Non-pigmented ciliary epithelial cell (primary cell): ENCODE data around the gene BMPR1A.

ENCODE experiments used
- DNase-seq: peaks from one replicate; pipeline ENCODE4 v3.0.0-alpha.2; 2010; ENCODE audit warnings: low read depth

Gene BMPR1A

DNA sequence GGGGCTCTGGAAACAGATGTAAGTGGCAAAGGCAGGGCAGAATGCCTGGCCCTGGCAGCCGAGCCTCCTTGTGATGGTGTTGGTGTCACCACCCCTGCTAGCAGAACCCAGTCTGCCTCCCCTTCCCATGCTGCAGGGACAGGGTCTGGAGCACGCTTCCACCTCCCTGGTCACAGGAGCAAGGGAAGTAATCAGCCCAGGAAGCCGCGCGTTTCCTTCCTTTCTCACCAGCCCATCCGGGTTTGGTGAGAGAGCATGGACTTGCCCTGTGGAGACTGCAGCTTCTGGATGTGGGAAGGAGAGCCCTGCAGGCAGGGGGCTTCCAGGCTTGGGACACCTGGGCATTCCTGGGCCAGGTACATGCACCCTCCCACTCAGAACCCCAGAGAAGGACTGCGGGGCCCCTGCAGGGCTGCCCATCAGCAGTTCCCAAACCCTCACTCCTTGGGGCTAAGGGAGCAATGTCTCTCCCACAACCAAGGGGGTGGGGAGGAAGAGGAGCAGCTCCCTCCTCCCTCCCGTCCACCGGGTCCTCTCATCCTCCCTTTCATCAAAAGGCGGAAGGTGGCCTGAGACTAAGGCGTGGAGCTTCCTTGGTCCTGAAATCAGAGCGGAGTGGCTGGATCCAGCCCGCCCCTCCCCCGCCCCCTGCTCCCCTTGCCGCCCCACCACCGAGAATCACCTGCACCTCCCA lies 199.2 kb downstream of the BMPR1A start:
- no peak for DNase-seq

DNA sequence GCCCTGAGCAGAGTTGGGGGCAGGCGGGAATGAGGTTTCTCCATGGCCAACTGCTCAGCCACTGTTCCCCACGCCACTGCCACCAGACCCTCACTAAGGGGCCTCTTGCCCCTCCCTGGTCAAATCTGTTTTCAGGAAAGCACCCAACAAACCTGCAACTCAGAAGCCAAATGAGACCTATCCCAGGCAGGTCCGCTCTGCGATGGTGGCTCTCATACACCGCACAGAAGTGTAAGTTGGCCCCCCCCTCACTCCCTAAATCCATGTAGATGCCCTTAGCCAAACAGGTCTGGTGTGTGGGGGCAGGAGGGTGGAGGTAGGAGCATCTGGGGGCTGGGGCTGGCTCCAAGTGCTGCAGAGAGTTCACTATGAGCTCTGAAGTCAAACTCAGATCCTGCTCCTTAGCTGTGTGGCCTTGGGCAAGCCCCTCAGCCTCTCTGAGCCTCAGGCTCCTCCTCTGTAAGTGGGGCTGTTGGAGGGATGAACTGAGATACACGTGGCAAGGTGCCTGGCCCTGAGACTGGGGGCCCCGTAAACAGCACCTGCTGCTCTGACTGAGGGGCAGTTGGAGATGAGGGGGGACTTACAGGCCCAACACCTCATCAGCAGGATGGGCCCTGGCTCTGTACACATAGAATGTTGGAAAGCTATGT lies 199.9 kb downstream of the BMPR1A start:
- DNase-seq = no peak

DNA sequence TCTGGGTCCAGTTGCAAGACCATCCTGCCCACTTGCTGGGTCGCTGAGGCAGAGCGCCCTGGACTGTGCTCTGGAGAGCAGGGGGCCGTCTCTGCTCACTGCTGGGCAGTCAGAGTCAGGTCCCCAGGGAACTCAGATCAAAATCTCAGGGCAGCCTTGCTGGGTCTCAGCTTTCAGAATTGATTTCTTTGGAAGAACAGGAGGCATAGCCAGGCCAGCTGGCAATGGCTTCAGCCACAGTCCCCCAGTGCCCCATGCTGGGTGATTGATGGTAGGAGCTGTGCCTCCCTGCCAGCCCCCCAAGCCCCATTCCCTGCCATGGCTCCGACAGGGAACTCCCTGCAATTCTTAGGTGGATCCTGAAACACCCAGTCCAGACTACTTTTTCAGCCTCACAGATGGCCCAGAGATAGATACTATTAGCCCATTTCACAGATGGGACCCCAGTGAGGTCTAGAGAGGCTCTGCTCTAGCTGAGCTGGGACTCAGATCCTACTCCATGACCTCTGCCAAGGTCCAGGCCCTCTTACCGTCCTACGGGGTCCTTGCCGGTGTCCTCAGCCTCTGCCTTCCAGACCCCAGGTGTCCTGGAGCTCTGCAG lies 200.5 kb downstream of the BMPR1A start:
- DNase-seq = no peak

DNA sequence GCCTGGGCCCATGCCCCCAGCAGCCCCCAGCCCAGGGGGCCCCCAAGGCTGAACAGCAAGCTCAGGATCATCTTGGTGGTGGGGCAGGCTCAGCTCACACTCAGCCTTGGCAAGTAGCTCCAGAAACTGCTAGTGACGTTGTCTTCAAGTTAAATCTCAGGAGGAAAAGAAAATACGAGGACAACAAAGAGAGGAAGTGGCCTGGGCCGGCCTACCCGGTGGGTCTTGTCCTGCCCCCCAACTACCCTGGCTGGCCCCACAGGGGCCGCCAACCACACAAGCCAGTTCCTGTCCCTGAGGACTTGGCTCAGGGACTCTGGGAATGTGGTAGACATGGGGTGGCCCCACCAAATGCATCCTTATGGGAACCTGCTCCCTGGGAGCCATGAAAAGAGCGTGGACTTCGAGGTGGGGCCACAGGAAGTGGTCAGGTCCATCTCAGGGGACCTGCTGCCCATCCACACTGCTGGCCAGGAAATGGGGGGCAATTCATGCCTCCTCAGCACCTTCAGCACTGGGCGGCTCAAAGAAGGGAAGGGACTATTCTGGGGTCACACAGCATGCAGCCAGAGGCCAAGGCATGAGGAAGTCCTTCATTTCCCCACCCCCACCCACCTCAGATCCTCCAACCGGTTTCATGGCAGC lies 201.2 kb downstream of the BMPR1A start, which contains the start of gene MMRN2:
MMRN2 (minus strand) TSS at position 145 of the 645 bp plus-strand sequence; CDS start at position 71, 74 bp downstream.
- DNase-seq = no peak

DNA sequence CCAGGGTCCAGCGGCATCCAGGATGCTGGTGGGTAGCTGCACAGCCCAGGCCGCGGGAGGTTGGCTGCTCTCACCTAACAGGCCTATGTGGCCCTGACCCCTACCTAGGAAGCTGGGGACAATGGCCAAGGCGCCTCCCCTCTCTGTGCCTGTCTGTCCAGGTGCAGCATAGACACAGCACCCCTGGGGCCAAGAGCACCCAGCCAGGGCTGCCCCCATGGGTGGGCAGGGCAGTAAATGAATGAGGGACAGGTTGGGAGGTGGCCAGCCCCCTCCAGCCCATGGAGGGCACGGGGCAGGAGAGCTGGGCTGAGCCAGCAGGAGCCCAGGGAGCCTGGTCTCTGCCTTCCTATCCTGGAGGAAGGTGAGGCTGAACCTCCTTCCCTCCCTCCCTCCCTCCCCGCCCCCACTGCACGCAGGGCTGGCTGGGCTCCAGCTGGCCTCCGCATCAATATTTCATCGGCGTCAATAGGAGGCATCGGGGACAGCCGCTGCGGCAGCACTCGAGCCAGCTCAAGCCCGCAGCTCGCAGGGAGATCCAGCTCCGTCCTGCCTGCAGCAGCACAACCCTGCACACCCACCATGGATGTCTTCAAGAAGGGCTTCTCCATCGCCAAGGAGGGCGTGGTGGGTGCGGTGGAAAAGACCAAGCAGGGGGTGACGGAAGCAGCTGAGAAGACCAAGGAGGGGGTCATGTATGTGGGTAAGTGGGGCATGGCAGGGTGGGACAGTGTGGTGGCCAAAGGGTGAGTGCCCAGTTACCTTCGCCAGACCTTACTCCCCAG lies 201.9 kb downstream of the BMPR1A start, which contains the start of gene SNCG:
SNCG (plus strand) TSS at position 484 of the 785 bp plus-strand sequence; CDS start at position 583, 99 bp downstream.
- no peak for DNase-seq

DNA sequence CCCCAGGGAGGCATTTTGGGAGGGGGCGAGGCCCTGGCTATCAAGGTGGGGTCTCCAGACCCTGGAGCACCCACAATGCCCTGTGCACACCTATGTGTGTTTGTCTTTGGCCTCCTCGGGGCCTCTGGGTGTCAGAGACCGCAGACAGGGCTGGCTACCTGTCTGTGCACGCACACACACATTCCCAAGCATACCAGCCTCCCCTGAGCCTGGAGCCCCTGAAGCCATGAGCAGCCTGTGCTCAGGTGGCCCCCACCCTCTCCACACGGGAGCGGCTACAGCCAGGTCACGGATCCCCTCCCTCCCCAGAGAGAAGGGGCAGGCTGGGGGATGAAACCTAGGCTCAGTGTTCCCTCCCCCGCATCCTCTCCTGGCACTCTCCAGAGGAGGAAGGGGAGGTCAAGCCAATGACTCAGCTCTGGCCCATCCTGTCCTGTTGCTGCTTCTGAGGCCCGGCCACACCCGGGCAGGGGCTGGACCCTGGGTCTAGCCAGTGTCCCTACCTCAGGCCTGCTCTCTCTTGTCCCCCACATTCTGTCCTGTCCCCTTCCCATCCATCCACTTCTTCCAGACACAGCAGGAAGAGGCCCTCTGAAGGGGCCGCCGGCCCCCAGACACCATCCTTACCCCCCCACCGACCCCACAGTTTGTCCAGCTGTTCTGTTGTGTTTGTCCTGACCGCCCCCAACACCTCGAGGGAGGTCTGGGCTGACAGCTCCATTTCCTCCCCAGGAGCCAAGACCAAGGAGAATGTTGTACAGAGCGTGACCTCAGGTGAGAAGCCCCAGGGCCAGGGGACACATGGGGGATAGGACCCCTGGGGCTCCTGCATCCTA lies 202.7 kb downstream of the BMPR1A start:
- DNase-seq = no peak

DNA sequence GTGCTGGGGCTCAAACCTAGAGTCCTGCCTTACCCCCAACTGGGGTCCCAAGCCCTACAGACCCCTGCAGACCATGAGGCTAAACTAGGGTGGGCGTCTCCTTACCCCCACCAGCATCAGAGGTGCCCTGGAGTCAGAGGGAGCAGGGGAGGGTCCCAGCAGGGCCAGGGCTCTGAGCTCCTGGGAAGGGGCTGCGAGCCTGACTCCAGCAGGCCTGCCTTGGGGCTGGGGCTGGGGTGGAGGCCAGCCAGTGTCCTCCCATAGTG lies 203.3 kb downstream of the BMPR1A start:
- DNase-seq = no peak

DNA sequence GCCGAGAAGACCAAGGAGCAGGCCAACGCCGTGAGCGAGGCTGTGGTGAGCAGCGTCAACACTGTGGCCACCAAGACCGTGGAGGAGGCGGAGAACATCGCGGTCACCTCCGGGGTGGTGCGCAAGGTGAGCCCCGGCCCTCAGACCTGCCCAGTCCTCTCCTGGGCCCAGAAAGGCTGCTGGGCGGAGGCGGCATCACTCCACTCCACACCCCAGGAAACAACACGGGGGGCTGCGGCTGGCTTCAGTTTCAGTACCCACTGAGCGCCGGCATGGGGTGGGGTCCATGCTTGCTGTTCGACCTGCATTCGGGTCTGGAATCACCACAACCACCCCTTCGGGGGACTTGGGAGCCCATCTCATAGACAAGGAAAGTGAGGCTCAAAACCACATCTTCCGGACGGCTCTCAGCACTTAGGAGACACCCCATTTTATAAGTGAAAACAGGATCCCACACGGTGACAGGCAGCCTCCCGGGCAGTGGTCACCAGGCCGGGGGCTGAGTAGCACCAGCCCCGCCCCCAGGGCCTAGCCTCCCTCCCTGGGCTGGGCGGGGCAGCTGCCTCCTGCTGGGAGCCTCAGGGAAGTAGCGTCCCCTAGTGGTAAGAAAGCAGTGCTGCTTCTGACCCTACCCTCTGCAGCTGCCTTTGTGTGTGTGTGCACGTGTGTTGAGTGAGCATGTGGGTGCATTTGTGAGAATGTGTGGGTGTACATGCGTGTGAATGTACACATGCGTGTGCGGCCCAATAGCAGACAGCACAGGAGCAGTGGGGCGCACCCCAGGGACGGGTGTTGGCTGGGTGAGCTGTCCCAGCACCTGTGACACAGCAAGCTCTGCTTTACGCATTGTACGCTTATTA lies 203.8 kb downstream of the BMPR1A start:
- DNase-seq = no peak

DNA sequence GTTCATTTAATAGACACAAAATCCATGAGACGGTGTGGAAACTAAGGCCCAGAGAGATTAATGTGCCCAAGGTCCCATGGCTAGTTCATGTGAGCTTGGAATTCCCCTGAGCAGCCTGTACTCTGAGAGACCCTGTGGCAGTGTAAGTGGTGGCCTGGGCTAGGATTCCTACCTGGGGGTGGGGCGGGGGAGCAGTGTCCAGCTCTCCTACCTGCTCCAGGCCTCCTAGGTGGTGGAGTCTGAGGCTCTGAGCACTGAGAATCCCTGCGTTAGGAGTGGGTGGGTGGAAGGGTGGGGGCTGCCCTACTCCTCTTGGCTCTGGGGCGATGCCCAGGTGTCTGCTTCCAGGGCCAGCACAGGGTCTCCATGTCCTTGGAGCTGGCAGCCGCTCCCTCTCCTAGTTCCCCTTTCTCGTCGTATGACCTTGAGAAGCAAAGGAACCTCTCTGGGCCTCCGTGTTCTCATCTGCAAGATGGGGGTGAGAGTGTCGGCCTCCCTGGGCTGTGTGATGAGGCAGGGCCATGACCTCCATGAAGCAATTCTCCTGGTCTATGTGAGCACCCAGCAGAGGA lies 204.5 kb downstream of the BMPR1A start:
- no peak for DNase-seq

DNA sequence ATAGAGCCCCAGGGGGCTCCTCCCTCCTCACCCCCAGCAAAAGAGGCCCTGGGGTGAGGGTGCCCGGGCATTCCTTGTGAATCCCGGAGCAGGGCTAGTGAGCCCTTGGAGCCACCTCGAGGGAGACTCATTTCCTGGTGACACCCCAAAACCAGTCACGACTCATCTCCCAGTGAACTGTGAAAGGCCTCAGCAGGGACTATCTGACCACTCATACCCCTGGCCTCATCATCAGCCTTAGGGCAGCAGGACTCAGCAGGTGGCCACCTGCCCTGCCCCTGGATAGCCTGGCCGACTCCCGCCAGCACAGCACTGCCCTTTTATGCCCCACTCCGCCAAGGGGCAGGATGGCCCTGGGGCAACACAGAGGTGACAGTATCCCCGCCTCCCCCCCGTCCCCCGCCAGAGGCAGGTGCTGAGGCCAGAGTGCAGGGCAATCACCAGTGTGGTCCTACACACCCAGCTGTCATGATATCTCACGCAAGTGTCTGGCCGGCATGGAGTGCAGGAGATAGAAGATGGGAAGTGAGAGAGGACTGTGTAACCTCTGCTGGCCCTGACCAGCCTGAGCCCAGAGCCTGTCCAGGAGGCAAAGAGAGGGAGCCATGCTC lies 205.2 kb downstream of the BMPR1A start:
- DNase-seq = no peak

DNA sequence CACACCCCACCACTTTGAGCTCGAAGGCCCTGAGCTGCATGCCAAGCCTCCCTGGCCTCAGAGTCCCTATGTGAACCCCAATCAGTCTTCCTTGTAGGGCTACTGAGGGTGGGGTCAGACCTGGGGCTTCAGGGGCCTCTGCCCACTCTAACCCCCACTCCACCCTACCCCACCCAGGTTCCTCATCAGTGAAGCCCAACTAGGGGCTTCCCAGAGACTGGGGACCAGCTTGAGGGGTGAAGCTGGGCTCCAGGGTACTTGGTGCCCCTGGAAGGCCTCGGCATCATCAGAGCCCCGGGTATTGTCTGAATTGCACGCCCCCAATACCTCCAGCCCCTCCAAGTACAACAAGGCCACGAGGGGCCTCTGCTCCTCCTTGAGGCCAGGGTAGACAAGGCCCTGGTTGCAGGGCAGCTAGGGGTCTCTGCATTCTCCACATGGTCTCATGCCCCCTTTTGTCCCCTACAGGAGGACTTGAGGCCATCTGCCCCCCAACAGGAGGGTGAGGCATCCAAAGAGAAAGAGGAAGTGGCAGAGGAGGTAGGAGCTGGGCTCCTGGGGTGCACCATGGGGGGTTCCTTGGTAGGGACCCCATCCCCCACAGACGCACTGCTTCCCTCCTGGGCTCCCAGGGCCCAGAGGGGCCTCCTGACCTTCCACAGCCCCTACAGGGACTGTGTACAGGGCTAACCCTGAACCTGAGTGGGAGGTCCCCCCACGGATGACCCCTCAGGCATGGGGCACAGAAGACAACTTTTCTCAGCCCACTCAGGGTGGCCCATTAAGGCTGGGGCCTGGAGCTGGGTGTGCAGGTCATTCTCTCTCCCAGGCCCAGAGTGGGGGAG lies 205.9 kb downstream of the BMPR1A start:
- DNase-seq = no peak

DNA sequence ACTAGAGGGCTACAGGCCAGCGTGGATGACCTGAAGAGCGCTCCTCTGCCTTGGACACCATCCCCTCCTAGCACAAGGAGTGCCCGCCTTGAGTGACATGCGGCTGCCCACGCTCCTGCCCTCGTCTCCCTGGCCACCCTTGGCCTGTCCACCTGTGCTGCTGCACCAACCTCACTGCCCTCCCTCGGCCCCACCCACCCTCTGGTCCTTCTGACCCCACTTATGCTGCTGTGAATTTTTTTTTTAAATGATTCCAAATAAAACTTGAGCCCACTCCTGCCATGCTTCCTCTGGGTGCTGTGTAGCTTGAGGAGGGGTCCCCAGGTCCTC lies 206.5 kb downstream of the BMPR1A start:
- no peak for DNase-seq

DNA sequence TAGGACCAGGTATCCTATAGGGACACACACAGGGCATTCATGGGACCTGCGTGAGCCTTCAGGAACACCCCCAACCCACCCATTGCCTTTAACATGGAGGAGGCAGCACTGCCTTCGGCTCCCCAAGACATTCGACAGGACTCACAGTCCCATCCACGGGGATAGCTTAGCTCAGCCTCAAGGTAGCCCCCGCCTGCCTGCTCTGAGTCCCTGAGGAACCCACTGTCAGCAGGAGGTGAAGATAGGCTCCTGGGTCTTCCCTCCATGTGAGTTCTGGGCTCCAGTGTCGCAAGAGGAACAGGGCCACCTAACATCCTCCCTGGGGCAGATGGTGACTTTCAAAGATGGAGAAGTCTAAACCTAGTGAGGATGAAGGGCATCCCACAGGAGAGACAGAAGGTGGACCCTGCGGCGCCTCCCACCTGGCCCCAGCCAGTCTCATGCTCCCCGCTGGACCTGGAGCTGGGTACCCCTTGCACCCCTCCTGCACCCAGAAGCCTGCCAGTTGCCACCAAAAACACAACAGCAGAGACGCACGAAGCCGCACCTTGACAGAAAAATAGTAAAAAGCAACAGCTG lies 207.0 kb downstream of the BMPR1A start:
- no peak for DNase-seq

DNA sequence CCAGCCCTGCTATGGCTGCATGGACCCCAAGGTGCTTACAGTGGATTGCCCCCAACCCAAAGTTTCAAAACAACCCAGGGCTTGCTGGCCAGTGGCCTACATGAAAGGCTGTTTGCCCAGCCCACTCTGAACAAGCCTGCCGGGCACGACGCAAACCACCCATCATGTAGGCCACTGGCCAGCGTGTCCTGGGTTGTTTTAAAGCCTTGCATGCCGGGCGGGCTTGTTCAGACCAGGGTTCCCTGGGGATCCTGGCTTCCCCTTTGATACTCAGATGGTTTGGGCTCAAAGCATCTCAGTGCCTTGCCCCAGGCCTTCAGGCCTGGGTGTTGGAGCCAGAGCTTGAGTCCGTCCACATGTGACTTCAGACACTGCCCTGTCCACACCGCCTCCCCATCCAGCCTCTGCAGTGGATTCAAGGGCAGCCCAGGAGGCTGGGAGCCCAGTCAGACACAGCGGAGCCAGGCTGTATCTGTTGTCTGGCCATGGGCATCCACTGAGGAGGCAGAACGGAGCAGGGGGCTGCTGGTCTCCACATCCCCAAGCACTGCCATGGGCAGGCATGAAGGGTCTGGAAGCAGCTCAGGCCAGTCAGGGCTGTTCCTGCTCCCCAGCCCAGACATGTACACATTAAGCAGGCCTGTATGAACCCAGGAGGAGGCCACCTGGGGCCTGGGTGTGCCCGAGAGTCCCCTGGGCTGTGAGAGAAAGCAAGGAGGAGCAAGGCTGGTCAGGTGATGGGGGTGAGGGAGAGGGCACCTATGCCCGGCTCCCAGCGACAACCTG lies 207.8 kb downstream of the BMPR1A start:
- no peak for DNase-seq

DNA sequence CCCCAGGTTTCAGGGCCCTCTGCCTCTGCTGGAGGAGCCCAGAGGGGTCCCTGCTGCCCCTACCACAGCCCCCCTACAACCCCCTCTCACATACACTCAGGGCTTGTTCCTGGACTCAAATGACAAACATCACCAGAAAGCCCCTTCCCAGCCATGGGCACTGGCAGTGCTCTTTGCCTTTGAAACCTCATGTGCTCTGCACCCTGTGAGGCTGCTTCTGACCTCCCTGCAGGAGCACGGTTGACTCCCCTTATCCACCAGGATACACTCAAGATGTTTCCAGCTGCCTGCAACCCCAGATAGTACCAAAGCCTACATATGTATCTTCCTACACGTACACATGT lies 208.4 kb downstream of the BMPR1A start:
- no peak for DNase-seq

DNA sequence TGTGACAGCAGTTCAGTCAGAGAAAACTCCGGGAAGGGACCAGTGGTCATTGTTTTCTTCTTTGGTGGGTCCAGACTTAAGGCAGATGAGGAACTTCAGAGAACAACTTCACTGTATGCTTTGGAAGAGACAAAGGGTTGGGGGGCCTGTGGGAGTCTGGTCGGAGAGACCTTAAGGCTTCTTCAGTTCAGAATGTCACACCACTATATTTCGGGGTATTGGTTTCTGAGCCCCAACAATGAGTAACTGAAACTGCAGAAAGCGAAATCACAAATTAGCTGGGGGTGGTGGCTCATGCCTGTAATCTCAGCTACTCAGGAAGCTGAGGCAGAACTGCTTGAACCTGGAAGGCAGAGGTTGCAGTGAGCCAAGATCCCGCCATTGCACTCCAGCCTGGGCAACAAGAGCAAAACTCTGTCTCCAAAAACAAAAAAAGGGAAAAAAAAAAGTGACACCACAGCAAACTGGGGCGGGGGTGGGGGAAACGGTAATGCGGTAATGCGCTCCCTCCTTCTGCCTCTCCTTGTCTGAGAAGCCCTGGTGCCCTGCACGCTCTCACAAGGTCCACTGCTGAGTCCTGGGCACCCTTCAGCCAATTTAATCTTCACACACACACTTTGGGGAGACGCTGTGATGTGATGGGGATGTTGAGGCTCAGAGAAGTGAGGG lies 209.7 kb downstream of the BMPR1A start:
- no peak for DNase-seq

DNA sequence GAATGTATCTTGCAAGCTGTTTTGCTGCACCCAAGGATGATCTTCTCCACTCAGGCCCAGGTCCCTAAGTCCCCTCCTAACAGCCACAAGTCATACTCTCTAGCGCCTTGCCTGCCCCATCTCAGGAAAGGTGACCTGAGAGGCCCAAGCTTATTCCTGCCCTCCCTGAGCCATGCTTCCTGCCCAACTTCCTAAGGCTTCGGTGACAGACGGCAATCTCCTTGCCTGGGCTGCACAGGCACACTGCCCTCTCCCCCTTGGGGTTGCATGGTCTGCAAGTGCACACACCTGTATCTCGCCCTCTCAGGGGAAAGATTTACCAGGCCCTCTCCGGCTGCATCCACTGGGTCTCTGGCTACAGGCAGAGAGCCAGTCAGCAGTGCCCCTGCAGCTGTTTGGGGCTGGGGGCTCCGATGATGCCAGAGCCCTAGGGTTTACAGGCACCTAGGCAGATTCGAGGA lies 211.1 kb downstream of the BMPR1A start:
- DNase-seq = no peak
